SK-N-SH treated with all-trans-retinoic acid at 6 μM for 48 hours (cell line): ENCODE measurements around the gene SOCS4.
"Not testable (repeated sequence)": the region's sequence is repeated elsewhere in the genome, so short reads cannot be mapped to it uniquely, and the experiment has no call there.

Source experiments
- CSDC2 ChIP-seq: fragments of 250-450 bp; sonication (Bioruptor Pico); IDR thresholded peaks from 2 replicates; pipeline ENCODE4 v1.5.0; 2020; ENCODE audit warnings: mild to moderate bottlenecking, moderate library complexity
- ISL1 ChIP-seq: fragments of 250-450 bp; sonication (Bioruptor Pico); IDR thresholded peaks from 2 replicates; pipeline ENCODE4 v2.1.2; 2022; ENCODE audit warnings: mild to moderate bottlenecking, moderate library complexity
- POU6F1 ChIP-seq: fragments of 250-450 bp; sonication (Bioruptor Pico); IDR thresholded peaks from 2 replicates; pipeline ENCODE4 v1.8.0; 2021; ENCODE audit warnings: low read depth, mild to moderate bottlenecking, moderate library complexity, borderline replicate concordance
- PPARA ChIP-seq: fragments of 250-450 bp; sonication (Bioruptor Pico); IDR thresholded peaks from 2 replicates; pipeline ENCODE4 v1.5.0; 2020; ENCODE audit warnings: mild to moderate bottlenecking, borderline replicate concordance
- RARB ChIP-seq: fragments of 250-450 bp; sonication (Bioruptor Pico); IDR thresholded peaks from 2 replicates; pipeline ENCODE4 v1.8.0; 2021; ENCODE audit warnings: mild to moderate bottlenecking, moderate library complexity
- ZFP3 ChIP-seq: fragments of 250-450 bp; sonication (Bioruptor Pico); IDR thresholded peaks from 2 replicates; pipeline ENCODE4 v1.5.0; 2020; ENCODE audit warnings: mild to moderate bottlenecking, moderate library complexity
- TF ChIP-seq, protein P1 (sequence below): fragments of 250-450 bp; sonication (Bioruptor Pico); IDR thresholded peaks from 2 replicates; pipeline ENCODE4 v1.8.0; 2020; ENCODE audit warnings: mild to moderate bottlenecking, moderate library complexity, borderline replicate concordance
- TF ChIP-seq, protein P2 (sequence below): fragments of 250-450 bp; sonication (Bioruptor Pico); IDR thresholded peaks from 2 replicates; pipeline ENCODE4 v1.5.1; 2021; ENCODE audit warnings: mild to moderate bottlenecking, moderate library complexity

DNA sequence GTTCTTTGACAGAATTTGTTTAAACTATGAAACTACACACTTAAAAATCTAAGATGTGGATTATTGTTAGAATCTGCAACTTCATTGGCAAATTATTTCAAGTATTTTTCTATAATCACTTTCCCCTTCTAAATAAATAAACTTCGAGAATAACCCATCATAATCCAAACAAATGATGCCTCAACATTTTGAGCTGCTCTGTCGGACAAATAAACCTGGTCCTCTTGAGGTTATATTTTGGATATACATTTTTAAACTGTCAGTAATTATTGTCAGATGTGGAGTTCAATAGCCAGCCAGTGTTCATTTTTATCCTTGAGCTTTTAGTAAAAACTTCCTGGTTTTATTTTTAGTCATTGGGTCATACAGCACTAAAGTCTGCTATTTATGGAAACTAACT, 37.9 kb downstream of the SOCS4 start:
- TF ChIP-seq POU6F1 (CRISPR knock-in tag); ZFP3 (CRISPR knock-in tag); ISL1 (CRISPR knock-in tag); CSDC2 (CRISPR knock-in tag); PPARA; RARB (CRISPR knock-in tag): not testable (repeated sequence)
- TF ChIP-seq, protein P1, sequence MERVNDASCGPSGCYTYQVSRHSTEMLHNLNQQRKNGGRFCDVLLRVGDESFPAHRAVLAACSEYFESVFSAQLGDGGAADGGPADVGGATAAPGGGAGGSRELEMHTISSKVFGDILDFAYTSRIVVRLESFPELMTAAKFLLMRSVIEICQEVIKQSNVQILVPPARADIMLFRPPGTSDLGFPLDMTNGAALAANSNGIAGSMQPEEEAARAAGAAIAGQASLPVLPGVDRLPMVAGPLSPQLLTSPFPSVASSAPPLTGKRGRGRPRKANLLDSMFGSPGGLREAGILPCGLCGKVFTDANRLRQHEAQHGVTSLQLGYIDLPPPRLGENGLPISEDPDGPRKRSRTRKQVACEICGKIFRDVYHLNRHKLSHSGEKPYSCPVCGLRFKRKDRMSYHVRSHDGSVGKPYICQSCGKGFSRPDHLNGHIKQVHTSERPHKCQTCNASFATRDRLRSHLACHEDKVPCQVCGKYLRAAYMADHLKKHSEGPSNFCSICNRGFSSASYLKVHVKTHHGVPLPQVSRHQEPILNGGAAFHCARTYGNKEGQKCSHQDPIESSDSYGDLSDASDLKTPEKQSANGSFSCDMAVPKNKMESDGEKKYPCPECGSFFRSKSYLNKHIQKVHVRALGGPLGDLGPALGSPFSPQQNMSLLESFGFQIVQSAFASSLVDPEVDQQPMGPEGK (CRISPR knock-in tag), result not testable (repeated sequence)
- TF ChIP-seq, protein P2, sequence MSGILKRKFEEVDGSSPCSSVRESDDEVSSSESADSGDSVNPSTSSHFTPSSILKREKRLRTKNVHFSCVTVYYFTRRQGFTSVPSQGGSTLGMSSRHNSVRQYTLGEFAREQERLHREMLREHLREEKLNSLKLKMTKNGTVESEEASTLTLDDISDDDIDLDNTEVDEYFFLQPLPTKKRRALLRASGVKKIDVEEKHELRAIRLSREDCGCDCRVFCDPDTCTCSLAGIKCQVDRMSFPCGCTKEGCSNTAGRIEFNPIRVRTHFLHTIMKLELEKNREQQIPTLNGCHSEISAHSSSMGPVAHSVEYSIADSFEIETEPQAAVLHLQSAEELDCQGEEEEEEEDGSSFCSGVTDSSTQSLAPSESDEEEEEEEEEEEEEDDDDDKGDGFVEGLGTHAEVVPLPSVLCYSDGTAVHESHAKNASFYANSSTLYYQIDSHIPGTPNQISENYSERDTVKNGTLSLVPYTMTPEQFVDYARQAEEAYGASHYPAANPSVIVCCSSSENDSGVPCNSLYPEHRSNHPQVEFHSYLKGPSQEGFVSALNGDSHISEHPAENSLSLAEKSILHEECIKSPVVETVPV (CRISPR knock-in tag), result not testable (repeated sequence)
